ENCODE data around the gene CR1L. TPM values are rescaled to one million over a fixed set of nuclear protein-coding genes. Genes with fewer than 3 reads are reported as not detected.
"Not testable (repeated sequence)": the region's sequence is repeated elsewhere in the genome, so short reads cannot be mapped to it uniquely, and the experiment has no call there.

CR1L gene
- total RNA-seq, 2 donors from 2014 or later, result 0.81 TPM; not detected in 1

GRCh38 chr1:207649210-207649753 is 4.3 kb downstream of the CR1L start:
- DNase-seq (no peak), ATAC-seq (no peak)
- peaks cover 8% of the 10 kb centered on the region for H3K4me1 Mint-ChIP-seq
- peaks cover 15% of the 10 kb centered on the region for H3K27me3 Mint-ChIP-seq
- H3K4me3 Mint-ChIP-seq, result no peak overlapping the region
- no peaks in the 10 kb centered on the region for H3K9me3 ChIP-seq (ENCODE audit: control insufficient read depth, low read length, poor library complexity, severe bottlenecking)
- H3K36me3 Mint-ChIP-seq (ENCODE audit: low read depth), result peaks cover 3% of the 10 kb centered on the region
- no peak overlapping the region for H3K27ac Mint-ChIP-seq

DNA sequence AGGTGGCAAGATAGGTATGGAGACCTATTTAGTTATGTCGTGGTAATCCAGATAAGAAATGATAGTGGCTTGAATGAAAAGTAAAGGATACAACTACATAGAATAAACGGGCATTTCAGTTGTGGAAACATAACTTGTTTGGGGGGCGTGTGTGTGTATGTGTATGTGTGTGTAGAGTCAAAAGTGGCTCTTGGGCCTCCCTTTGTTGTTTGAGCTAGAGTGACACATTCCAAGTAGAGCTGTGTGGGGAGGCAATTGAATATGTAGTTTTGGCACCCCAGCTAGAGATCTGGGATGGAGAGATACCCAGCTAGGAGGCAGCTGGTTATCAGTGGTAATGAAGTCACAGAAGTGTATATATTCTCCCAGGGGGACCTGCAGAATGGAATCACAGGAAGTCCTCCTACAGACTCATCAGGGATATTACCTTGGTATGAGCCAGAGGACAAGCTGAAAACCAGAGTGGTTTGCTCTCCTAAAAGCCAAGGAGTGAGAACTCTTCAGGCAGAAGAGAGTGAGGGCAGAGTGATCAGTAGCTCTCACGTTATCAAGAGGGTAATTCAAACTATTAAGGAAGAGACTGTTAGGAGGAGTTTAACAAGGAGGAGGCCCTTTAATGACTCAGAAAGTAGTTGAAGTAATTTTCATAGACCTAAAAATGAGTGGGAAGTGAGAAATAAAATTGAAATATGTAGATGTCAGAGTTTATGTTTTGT is 5.1 kb downstream of the CR1L start:
- H3K4me1 Mint-ChIP-seq, result peaks cover 5% of the 10 kb centered on the region
- no peaks in the 10 kb centered on the region for H3K9me3 ChIP-seq (ENCODE audit: control insufficient read depth, low read length, poor library complexity, severe bottlenecking)
- no peak overlapping the region for H3K27ac Mint-ChIP-seq
- peaks cover 3% of the 10 kb centered on the region for H3K36me3 Mint-ChIP-seq (ENCODE audit: low read depth)
- H3K27me3 Mint-ChIP-seq, result peaks cover 12% of the 10 kb centered on the region
- no peak for DNase-seq
- no peak overlapping the region for H3K4me3 Mint-ChIP-seq
- no peak for ATAC-seq

GRCh38 chr1:207651583-207651982 is 6.7 kb downstream of the CR1L start:
- H3K9me3 ChIP-seq (ENCODE audit: control insufficient read depth, low read length, poor library complexity, severe bottlenecking), result no peaks in the 10 kb centered on the region
- Mint-ChIP-seq H3K36me3 (ENCODE audit: low read depth) (peaks cover 3% of the 10 kb centered on the region), H3K27ac (no peak overlapping the region), H3K27me3 (peaks cover 20% of the 10 kb centered on the region), H3K4me1 (peaks cover 3% of the 10 kb centered on the region), H3K4me3 (no peak overlapping the region)
- no peak for ATAC-seq
- DNase-seq, result no peak

GRCh38 chr1:207654320-207654719 is 9.4 kb downstream of the CR1L start:
- peaks cover 3% of the 10 kb centered on the region for H3K36me3 Mint-ChIP-seq (ENCODE audit: low read depth)
- no peak for ATAC-seq
- no peak overlapping the region for H3K27ac Mint-ChIP-seq
- peaks cover 36% of the 10 kb centered on the region for H3K27me3 Mint-ChIP-seq
- H3K4me3 Mint-ChIP-seq, result no peak overlapping the region
- no peak for DNase-seq
- no peaks in the 10 kb centered on the region for H3K4me1 Mint-ChIP-seq
- H3K9me3 ChIP-seq (ENCODE audit: control insufficient read depth, low read length, poor library complexity, severe bottlenecking), result no peaks in the 10 kb centered on the region

DNA sequence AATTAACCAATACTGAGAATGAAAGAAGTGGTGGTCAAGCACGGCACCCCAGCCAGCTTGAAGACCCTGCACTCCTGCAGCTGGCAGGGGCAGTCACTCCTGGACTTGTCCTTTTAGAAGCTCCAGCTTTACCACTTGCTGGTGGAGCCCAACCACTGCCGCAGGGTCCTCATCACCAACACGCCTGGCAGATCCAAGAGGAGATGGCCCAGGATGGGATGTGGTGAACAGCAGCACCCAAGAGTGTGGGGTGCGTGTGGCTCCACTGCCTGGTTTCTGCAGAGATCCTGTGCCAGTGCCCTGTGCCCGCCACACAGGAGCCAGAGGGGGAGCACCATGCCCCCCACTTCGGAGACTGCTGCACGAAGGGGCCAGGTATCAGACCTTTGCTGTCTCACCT is 13.5 kb downstream of the CR1L start:
- H3K27ac Mint-ChIP-seq, result peak overlapping the region; percentile 41
- ATAC-seq, result no peak
- H3K4me3 Mint-ChIP-seq, result no peak overlapping the region
- no peaks in the 10 kb centered on the region for H3K9me3 ChIP-seq (ENCODE audit: control insufficient read depth, low read length, poor library complexity, severe bottlenecking)
- H3K4me1 Mint-ChIP-seq, result no peaks in the 10 kb centered on the region
- H3K36me3 Mint-ChIP-seq (ENCODE audit: low read depth), result peaks cover 3% of the 10 kb centered on the region
- no peak for DNase-seq
- H3K27me3 Mint-ChIP-seq, result peaks cover 33% of the 10 kb centered on the region

DNA sequence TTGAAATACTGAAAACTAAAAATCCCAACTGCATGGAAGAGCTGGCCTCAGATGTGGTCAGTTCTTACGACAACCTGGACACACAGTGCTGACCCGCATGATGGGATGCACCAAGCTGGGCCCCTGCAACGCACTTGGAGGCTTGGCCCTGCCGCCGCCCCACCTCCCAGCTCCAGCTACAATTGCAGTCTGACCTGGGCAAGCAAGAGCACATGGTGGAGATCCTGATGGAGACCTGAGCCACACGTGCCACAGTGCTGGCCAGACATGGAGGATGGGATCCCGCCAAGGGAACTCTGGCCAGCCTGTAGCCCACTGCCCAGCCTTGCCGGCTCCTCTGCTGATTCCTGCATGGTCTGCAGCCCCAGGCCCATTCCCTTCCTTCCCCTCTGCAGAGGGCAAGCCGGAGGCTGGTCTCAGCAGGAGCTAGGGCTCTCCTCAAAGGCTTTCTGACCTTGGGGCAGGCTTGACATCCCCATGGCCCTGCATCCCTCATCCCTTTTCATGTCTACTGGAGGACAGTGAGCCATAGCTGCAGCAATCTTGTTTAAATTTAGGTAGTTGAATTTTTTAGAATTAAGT is 14.1 kb downstream of the CR1L start:
- no peak overlapping the region for H3K4me3 Mint-ChIP-seq
- no peak for ATAC-seq

GRCh38 chr1:207659545-207660153 is 14.7 kb downstream of the CR1L start:
- H3K27ac Mint-ChIP-seq, result no peak overlapping the region
- H3K27me3 Mint-ChIP-seq, result peaks cover 44% of the 10 kb centered on the region
- ATAC-seq (no peak), DNase-seq (no peak)
- no peaks in the 10 kb centered on the region for H3K4me1 Mint-ChIP-seq
- peaks cover 6% of the 10 kb centered on the region for H3K36me3 Mint-ChIP-seq (ENCODE audit: low read depth)
- H3K9me3 ChIP-seq (ENCODE audit: control insufficient read depth, low read length, poor library complexity, severe bottlenecking), result no peaks in the 10 kb centered on the region
- no peak overlapping the region for H3K4me3 Mint-ChIP-seq

More for the DNA sequence above, 14.1 kb downstream of the CR1L start:
- H3K27ac Mint-ChIP-seq, result no peak overlapping the region
- H3K36me3 Mint-ChIP-seq (ENCODE audit: low read depth), result peaks cover 3% of the 10 kb centered on the region
- H3K27me3 Mint-ChIP-seq, result peaks cover 38% of the 10 kb centered on the region
- DNase-seq, result no peak
- H3K9me3 ChIP-seq (ENCODE audit: control insufficient read depth, low read length, poor library complexity, severe bottlenecking), result no peaks in the 10 kb centered on the region
- no peaks in the 10 kb centered on the region for H3K4me1 Mint-ChIP-seq

- not testable (repeated sequence) for DNase-seq; H3K4me3 Mint-ChIP-seq; H3K36me3 Mint-ChIP-seq (ENCODE audit: low read depth); H3K4me1 Mint-ChIP-seq; H3K27ac Mint-ChIP-seq; H3K9me3 ChIP-seq (ENCODE audit: control insufficient read depth, low read length, poor library complexity, severe bottlenecking); ATAC-seq
- peaks cover 49% of the 10 kb centered on the region for H3K27me3 Mint-ChIP-seq
Measured at GRCh38 chr1:207661420-207661819, 16.5 kb downstream of the CR1L start.

DNA sequence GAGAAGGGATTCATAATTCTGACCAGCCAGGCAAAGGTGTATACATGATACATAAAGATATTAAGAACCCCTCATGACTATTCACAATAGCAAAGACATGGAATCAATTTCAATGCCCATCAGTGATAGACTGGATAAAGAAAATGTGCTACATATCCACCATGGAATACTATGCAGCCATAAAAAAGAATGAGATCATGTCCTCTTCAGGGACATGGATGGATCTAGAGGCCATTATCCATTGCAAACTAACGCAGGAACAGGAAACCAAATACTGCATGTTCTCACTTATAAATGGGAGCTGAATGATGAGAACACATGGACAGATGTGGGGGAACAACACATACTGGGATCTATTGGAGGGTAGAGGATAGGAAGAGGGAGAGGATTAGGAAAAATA is 21.4 kb downstream of the CR1L start:
- DNase-seq (no peak), ATAC-seq (no peak)
- H3K36me3 Mint-ChIP-seq (ENCODE audit: low read depth), result peaks cover 3% of the 10 kb centered on the region
- peaks cover 51% of the 10 kb centered on the region for H3K27me3 Mint-ChIP-seq
- no peak overlapping the region for H3K4me3 Mint-ChIP-seq
- H3K27ac Mint-ChIP-seq, result no peak overlapping the region
- no peaks in the 10 kb centered on the region for H3K4me1 Mint-ChIP-seq
- no peaks in the 10 kb centered on the region for H3K9me3 ChIP-seq (ENCODE audit: control insufficient read depth, low read length, poor library complexity, severe bottlenecking)

DNA sequence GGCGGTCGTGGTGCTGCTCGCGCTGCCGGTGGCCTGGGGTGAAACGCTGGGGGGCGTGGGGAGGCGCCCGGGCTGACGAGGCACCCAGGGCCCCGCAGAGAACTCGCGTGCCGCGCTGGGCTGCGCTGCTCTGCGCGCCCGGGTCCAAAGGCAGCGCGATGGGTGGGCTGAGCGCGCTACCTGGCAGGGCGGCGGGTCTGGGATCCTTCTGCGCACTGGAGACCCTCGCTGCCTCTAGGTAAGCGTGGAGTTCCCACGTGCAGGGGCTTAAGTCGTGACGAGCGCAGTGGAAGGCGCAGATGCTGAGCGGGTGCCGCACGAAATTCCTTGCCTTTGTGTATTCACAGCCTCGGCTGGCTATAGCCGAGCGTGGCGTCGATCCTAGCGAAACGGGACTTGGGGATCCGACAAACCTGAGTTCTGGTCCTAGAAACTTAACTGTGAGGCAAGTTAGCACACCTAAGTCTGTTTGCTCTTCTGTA is 24.6 kb downstream of the CR1L start:
- Mint-ChIP-seq H3K27ac (no peak overlapping the region), H3K4me3 (no peak overlapping the region)

GRCh38 chr1:207670192-207670591 is 25.3 kb downstream of the CR1L start:
- Mint-ChIP-seq H3K36me3 (ENCODE audit: low read depth) (no peaks in the 10 kb centered on the region), H3K27me3 (peaks cover 45% of the 10 kb centered on the region), H3K4me3 (no peak overlapping the region), H3K4me1 (no peaks in the 10 kb centered on the region), H3K27ac (no peak overlapping the region)
- H3K9me3 ChIP-seq (ENCODE audit: control insufficient read depth, low read length, poor library complexity, severe bottlenecking), result no peaks in the 10 kb centered on the region
- DNase-seq (no peak), ATAC-seq (no peak)

More for the DNA sequence above, 24.6 kb downstream of the CR1L start:
- H3K36me3 Mint-ChIP-seq (ENCODE audit: low read depth), result peaks cover 1% of the 10 kb centered on the region
- peaks cover 45% of the 10 kb centered on the region for H3K27me3 Mint-ChIP-seq
- ATAC-seq (no peak), DNase-seq (no peak)
- H3K4me1 Mint-ChIP-seq, result no peaks in the 10 kb centered on the region
- no peaks in the 10 kb centered on the region for H3K9me3 ChIP-seq (ENCODE audit: control insufficient read depth, low read length, poor library complexity, severe bottlenecking)

DNA sequence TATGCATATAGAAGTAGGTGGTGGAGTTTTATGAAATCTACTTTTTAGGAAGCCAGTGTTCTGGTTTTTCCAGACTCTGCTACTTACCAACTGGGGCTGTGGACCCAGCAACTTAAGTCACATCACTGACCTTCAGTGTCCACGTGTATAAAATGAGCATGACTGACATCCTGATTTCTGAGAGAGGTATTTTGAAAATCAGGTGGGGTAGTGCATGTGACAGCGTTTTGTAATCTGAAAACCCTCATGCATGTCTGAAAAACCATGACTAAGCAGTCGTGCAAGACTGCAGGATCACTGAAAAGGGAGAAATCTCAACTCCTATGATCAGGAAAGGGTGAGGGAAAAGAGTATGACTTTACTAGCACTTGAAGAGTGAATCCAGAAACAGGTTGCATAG is 26.1 kb downstream of the CR1L start:
- Mint-ChIP-seq H3K27me3 (peaks cover 46% of the 10 kb centered on the region), H3K36me3 (ENCODE audit: low read depth) (no peaks in the 10 kb centered on the region)

DNA sequence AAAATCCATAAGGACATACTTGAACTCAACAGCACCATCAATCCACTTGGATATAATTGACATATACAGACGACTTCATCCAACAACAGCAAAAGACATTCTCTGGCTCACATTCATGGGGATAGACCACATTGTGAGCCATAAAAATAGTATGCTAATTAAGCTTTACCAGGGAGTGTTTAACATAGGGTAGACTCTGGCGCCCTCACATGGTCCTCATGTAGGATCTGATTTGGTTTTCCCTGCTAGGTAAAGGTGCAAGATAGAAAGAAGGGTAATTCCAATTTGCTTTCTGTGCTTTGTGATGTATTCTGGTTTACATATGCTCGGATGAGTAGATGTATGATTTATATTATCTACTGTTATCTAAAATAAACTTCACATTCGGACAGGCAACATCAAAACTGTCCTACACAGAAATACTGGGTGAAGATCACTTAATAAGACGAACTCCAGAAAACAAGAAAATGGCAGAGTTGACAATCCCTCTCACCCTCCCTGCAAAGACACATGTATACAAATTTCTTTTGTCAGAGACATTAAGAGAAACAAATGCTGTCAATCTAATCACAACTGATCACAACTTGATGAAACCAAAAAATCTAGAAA is 27.7 kb downstream of the CR1L start:
- Mint-ChIP-seq H3K27ac (no peak overlapping the region), H3K36me3 (ENCODE audit: low read depth) (no peaks in the 10 kb centered on the region), H3K27me3 (peaks cover 45% of the 10 kb centered on the region), H3K4me3 (no peak overlapping the region), H3K4me1 (no peaks in the 10 kb centered on the region)
- ATAC-seq (peak; percentile 33), DNase-seq (no peak)
- no peaks in the 10 kb centered on the region for H3K9me3 ChIP-seq (ENCODE audit: control insufficient read depth, low read length, poor library complexity, severe bottlenecking)

More for the DNA sequence above, 26.1 kb downstream of the CR1L start:
- Mint-ChIP-seq H3K4me3 (no peak overlapping the region), H3K27ac (no peak overlapping the region), H3K4me1 (no peaks in the 10 kb centered on the region)
- H3K9me3 ChIP-seq (ENCODE audit: control insufficient read depth, low read length, poor library complexity, severe bottlenecking), result no peaks in the 10 kb centered on the region
- no peak for DNase-seq
- no peak for ATAC-seq
